22Rv1 (cell line): ENCODE data around the gene LONP2.
"Not testable (repeated sequence)": the region's sequence is repeated elsewhere in the genome, so short reads cannot be mapped to it uniquely, and the experiment has no call there.

Experiments
- CTCF ChIP-seq: fragments of 450-650 bp; IDR thresholded peaks from 2 replicates; pipeline ENCODE4 v1.5.1; 2017; ENCODE audit warnings: mild to moderate bottlenecking
- ZFX ChIP-seq: fragments of 450-650 bp; IDR thresholded peaks from 2 replicates; pipeline ENCODE4 v1.6.1; 2017; ENCODE audit warnings: antibody characterized with exemption, borderline replicate concordance

- TF ChIP-seq CTCF, ZFX: not testable (repeated sequence)
These were observed 110.3 kb downstream of the LONP2 start for GRCh38 chr16:48354385-48354784.
